ENCODE measurements around the gene MYO5B.

DNA sequence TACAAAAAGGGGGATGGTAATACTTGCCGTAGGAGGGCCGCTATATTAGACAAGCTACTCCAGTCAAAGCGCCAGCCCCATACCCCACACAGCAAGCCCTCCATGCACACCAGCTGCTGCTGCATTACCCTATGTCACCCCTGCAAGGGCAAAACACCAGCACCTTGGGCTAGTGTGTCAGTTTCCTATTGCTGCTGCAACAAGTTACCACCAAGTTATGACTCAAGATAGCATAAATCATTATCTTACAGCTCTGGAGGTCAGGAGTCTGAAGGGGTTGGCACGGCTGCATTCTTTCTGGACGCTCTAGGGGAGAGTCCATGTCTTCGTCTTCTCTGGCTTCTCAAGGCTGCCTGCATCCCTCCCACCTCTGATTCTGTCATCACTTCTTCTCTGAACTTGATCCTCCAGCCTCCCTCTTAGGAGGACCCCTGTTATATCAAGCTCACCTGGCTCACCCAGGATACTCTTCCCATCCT lies 293.0 kb downstream of the MYO5B start:
- TF ChIP-seq, protein P1, sequence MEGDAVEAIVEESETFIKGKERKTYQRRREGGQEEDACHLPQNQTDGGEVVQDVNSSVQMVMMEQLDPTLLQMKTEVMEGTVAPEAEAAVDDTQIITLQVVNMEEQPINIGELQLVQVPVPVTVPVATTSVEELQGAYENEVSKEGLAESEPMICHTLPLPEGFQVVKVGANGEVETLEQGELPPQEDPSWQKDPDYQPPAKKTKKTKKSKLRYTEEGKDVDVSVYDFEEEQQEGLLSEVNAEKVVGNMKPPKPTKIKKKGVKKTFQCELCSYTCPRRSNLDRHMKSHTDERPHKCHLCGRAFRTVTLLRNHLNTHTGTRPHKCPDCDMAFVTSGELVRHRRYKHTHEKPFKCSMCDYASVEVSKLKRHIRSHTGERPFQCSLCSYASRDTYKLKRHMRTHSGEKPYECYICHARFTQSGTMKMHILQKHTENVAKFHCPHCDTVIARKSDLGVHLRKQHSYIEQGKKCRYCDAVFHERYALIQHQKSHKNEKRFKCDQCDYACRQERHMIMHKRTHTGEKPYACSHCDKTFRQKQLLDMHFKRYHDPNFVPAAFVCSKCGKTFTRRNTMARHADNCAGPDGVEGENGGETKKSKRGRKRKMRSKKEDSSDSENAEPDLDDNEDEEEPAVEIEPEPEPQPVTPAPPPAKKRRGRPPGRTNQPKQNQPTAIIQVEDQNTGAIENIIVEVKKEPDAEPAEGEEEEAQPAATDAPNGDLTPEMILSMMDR (IDR thresholded peaks at IDR 0.05), result no peak
- TF ChIP-seq POLR2A (IDR thresholded peaks at IDR 0.05), result no peak

Measured in thyroid gland (tissue), 4 donors.